Adrenal gland (tissue), 5 donors: ENCODE data around the gene ICAM2.

Experiments used
- POLR2A ChIP-seq, 2 donors: fragments of 450-650 bp; IDR thresholded peaks; one replicate each; pipeline ENCODE4 v1.6.1; 2017; ENCODE audit warnings: antibody characterized with exemption in 2 of 2, mild to moderate bottlenecking in 2 of 2, moderate library complexity in 1 of 2
- TF ChIP-seq, protein P1 (sequence below), 6 experiments: fragments of 450-650 bp in 4 of 6; fragments of 200-600 bp in 2 of 6; sonication (generic) in 1 of 6; IDR thresholded peaks; 1 replicate in 5 of 6; 2 replicates in 1 of 6; pipeline versions ENCODE4 v1.5.1 to v1.8.0; 2016 to 2021; ENCODE audit warnings: antibody characterized with exemption in 6 of 6, mild to moderate bottlenecking in 2 of 6, moderate library complexity in 1 of 6
- donor health status: DM: no; HTN: no; CAD: no.

DNA sequence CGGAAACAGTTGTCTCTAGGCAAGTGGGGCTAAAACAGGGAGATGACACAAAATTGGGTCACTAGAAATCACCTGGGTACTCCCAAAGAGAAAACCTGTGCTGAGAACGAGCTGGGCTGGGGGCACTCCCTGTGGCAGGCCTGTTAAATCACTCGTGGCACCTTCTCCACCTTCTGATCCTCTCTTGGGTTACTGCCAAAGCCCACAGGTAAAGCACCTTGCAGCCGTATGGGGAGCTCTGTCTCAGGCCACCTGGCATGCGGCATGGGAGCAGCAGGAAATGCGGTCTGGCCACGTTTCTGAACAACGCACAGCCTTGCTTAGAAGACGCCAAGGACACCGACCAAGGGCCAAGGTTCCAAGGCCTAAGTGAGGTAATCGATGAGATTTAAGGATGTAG is 21.5 kb upstream of the ICAM2 start:
- TF ChIP-seq, protein P1, sequence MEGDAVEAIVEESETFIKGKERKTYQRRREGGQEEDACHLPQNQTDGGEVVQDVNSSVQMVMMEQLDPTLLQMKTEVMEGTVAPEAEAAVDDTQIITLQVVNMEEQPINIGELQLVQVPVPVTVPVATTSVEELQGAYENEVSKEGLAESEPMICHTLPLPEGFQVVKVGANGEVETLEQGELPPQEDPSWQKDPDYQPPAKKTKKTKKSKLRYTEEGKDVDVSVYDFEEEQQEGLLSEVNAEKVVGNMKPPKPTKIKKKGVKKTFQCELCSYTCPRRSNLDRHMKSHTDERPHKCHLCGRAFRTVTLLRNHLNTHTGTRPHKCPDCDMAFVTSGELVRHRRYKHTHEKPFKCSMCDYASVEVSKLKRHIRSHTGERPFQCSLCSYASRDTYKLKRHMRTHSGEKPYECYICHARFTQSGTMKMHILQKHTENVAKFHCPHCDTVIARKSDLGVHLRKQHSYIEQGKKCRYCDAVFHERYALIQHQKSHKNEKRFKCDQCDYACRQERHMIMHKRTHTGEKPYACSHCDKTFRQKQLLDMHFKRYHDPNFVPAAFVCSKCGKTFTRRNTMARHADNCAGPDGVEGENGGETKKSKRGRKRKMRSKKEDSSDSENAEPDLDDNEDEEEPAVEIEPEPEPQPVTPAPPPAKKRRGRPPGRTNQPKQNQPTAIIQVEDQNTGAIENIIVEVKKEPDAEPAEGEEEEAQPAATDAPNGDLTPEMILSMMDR (IDR thresholded peaks at IDR 0.05) = no peak
- no peak for TF ChIP-seq POLR2A (IDR thresholded peaks at IDR 0.05)
